Liver (tissue), 9 donors: ENCODE results near the gene STAT6. TPM values are rescaled to one million over a fixed set of nuclear protein-coding genes. Genes with fewer than 3 reads are reported as not detected.

Experiments used
- DNase-seq: peaks from one replicate; pipeline ENCODE4 v3.0.0-alpha.2; 2017; ENCODE audit warnings: low spot score
- H3K27ac ChIP-seq, 2 donors: one replicate each; pipeline ENCODE4 v1.7.0; 2013; ENCODE audit warnings: inconsistent platforms in 2 of 2, low read length in 2 of 2, control low read depth in 1 of 2, low read depth in 1 of 2, mild to moderate bottlenecking in 1 of 2
- H3K27me3 ChIP-seq, 4 donors: one replicate each; pipeline versions ENCODE4 v1.6.1 to v1.7.0; 2013; ENCODE audit warnings: low read length in 3 of 4, inconsistent platforms in 1 of 4, mild to moderate bottlenecking in 1 of 4, moderate library complexity in 1 of 4; ENCODE audit not compliant: control insufficient read depth in 4 of 4, insufficient read depth in 4 of 4
- H3K36me3 ChIP-seq, 4 donors: one replicate each; pipeline versions ENCODE4 v1.6.1 to v1.7.0; 2013; ENCODE audit warnings: low read length in 3 of 4, mild to moderate bottlenecking in 3 of 4, low read depth in 1 of 4, moderate library complexity in 1 of 4; ENCODE audit not compliant: control insufficient read depth in 4 of 4, insufficient read depth in 3 of 4
- H3K4me1 ChIP-seq, 4 donors: one replicate each; pipeline versions ENCODE4 v1.6.1 to v1.7.0; 2013; ENCODE audit warnings: low read length in 3 of 4, mild to moderate bottlenecking in 3 of 4, moderate library complexity in 1 of 4; ENCODE audit not compliant: control insufficient read depth in 4 of 4, insufficient read depth in 4 of 4
- H3K4me3 ChIP-seq, 3 donors: one replicate each; pipeline versions ENCODE4 v1.6.1 to v1.7.0; 2013; ENCODE audit warnings: low read length in 3 of 3, control low read depth in 1 of 3, low read depth in 1 of 3, mild to moderate bottlenecking in 1 of 3
- H3K9ac ChIP-seq, 2 donors: one replicate each; pipeline ENCODE4 v1.7.0; 2013; ENCODE audit warnings: low read length in 2 of 2, mild to moderate bottlenecking in 2 of 2, moderate library complexity in 2 of 2, control low read depth in 1 of 2, low read depth in 1 of 2
- H3K9me3 ChIP-seq, 4 donors: one replicate each; pipeline versions ENCODE4 v1.6.1 to v1.7.0; 2013; ENCODE audit warnings: low read length in 3 of 4; ENCODE audit not compliant: control insufficient read depth in 4 of 4
- ATF3 ChIP-seq: IDR thresholded peaks from 2 replicates; pipeline ENCODE4 v1.6.1; 2016; ENCODE audit warnings: antibody characterized with exemption
- EGR1 ChIP-seq, 2 donors: IDR thresholded peaks; 2 replicates each; pipeline ENCODE4 v1.6.1; 2016 to 2018; ENCODE audit warnings: antibody characterized with exemption in 2 of 2, low read depth in 2 of 2
- FOXA1 ChIP-seq: IDR thresholded peaks from 2 replicates; pipeline ENCODE4 v1.6.1; 2016; ENCODE audit warnings: antibody characterized with exemption
- FOXA2 ChIP-seq: IDR thresholded peaks from 2 replicates; pipeline ENCODE4 v1.6.1; 2016; ENCODE audit warnings: antibody characterized with exemption
- GABPA ChIP-seq, 2 donors: IDR thresholded peaks in 1 of 2; conservative IDR thresholded peaks in 1 of 2; 2 replicates each; pipeline ENCODE4 v1.6.1; 2016; ENCODE audit warnings: antibody characterized with exemption in 2 of 2, mild to moderate bottlenecking in 1 of 2, moderate library complexity in 1 of 2
- HNF4A ChIP-seq, 2 donors: conservative IDR thresholded peaks; 2 replicates each; pipeline ENCODE4 v1.6.1; 2016; ENCODE audit warnings: antibody characterized with exemption in 2 of 2, mild to moderate bottlenecking in 2 of 2
- HNF4G ChIP-seq: IDR thresholded peaks from 2 replicates; pipeline ENCODE4 v1.6.1; 2016; ENCODE audit warnings: antibody characterized with exemption
- JUND ChIP-seq, 2 donors: IDR thresholded peaks; 2 replicates each; pipeline ENCODE4 v1.6.1; 2016; ENCODE audit warnings: antibody characterized with exemption in 2 of 2
- NR2F2 ChIP-seq: IDR thresholded peaks from 2 replicates; pipeline ENCODE4 v1.6.1; 2016; ENCODE audit warnings: antibody characterized with exemption
- RAD21 ChIP-seq, 2 donors: IDR thresholded peaks; 2 replicates each; pipeline ENCODE4 v1.6.1; 2016; ENCODE audit warnings: antibody characterized with exemption in 2 of 2, mild to moderate bottlenecking in 2 of 2
- REST ChIP-seq: IDR thresholded peaks from 2 replicates; pipeline ENCODE4 v1.6.1; 2016; ENCODE audit warnings: antibody characterized with exemption, mild to moderate bottlenecking
- RXRA ChIP-seq, 2 donors: IDR thresholded peaks; 2 replicates each; pipeline ENCODE4 v1.6.1; 2017 to 2018; ENCODE audit warnings: antibody characterized with exemption in 2 of 2, mild to moderate bottlenecking in 1 of 2
- SP1 ChIP-seq: IDR thresholded peaks from 2 replicates; pipeline ENCODE4 v1.6.1; 2018; ENCODE audit warnings: antibody characterized with exemption, mild to moderate bottlenecking
- TAF1 ChIP-seq: conservative IDR thresholded peaks from 2 replicates; pipeline ENCODE4 v1.6.1; 2016; ENCODE audit warnings: antibody characterized with exemption, mild to moderate bottlenecking
- YY1 ChIP-seq: IDR thresholded peaks from 2 replicates; pipeline ENCODE4 v1.6.1; 2016; ENCODE audit warnings: antibody characterized with exemption, mild to moderate bottlenecking
- ZBTB33 ChIP-seq: IDR thresholded peaks from 2 replicates; pipeline ENCODE4 v1.6.1; 2016; ENCODE audit warnings: antibody characterized with exemption
- WGBS: extraction: QIAGEN DNeasy Blood & Tissue Kit; methylation state at CpG from one replicate; pipeline ENCODE4 v1.1.7; 2013; 5-methylcytosine and 5-hydroxymethylcytosine counted together
- polyA plus RNA-seq, 2 donors: library from polyadenylated mRNA; stranded (reverse) in 1 of 2; unstranded in 1 of 2; fragments of 200-250 nt in 1 of 2; fragments of >200 nt in 1 of 2; fragmentation: Nextera tagmentation in 1 of 2; extraction: Ambion mirVana in 1 of 2; gene quantifications; one replicate each; pipeline versions ENCODE4 v1.2.1 to v1.2.3, GENCODE V29; 2013 to 2015
- total RNA-seq, 2 donors: library from RNA; depleted of rRNA; stranded (reverse); fragments of >200 nt; gene quantifications; one replicate each; pipeline ENCODE4 v1.2.3, GENCODE V29; 2014
- TF ChIP-seq, protein P1 (sequence below): fragments of 150-350 bp; IDR thresholded peaks from 2 replicates; pipeline ENCODE4 v1.5.1; 2017; ENCODE audit warnings: improper control_type of control experiment, low read depth, low read length; ENCODE audit not compliant: missing input control
- TF ChIP-seq, protein P2 (sequence below): IDR thresholded peaks from 2 replicates; pipeline ENCODE4 v1.6.1; 2016; ENCODE audit warnings: antibody characterized with exemption
- donor health status: healthy.
- donor health status: healthy.
- donor health status: healthy.
- donor health status: healthy.
- donor health status: healthy.

Gene STAT6
- total and polyA plus RNA-seq, 4 donors, result 27.4 to 57.4 (median 43.6) TPM

DNA sequence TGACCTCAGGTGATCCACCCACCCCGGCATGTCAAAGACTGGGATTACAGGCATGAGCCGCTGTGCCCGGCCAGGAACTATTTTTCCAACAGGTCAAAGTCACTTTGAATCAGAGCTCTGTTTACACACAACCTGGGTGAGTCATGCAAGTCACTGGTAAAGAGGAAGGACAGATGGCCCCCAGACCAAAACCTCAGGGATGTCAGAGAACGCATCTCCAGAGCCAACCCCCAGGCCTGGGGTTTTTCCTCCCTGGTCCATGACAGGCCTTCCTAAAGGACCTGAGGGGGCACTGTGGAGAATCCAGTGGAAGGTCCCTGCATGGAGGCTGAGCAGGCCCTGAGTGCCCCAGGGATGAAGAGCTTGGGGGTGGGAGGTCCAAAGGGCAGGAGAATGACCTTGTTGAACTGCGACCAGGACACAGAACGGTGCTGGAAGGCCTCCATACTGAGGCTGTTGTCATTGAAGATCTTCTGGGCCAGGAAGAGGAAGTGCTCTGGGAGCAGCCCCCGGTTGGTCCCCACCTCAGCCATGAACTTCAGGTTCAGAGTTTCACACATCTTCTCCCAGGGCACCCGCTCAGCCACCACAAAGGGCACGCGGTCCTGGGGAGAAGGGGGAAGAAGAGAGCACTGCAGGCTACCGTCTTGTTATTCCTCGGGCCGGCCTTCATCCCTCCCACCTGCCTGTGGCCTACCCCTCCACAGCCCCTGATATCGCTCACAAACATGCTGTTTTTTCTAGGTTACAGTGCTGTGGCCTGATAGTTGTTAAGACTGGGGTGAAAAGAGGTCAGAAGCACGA is 9.1 kb downstream of the STAT6 start:
- Histone ChIP-seq H3K27me3 (no peaks in the 10 kb centered on the region), H3K27ac (peak overlapping the region; percentile 92 to 98), H3K36me3 (peaks cover 11 to 56% (median 41%) of the 10 kb centered on the region in 4 donors), H3K9ac (peak overlapping the region in 1 of 2 donors; percentile 11), H3K9me3 (no peaks in the 10 kb centered on the region), H3K4me1 (peaks cover 7 to 29% (median 16%) of the 10 kb centered on the region in 4 donors), H3K4me3 (no peak overlapping the region)
- TF ChIP-seq ZBTB33 (peak; percentile 73), NR2F2 (peak; percentile 76), GABPA (IDR thresholded peaks at IDR 0.05 in 1 of 2, conservative IDR thresholded peaks at IDR 0.05 in 1 of 2) (no peak), FOXA1 (peak; percentile 71), ATF3 (peak; percentile 98), JUND (IDR thresholded peaks at IDR 0.05) (peak; percentile 99 to 100), RXRA (IDR thresholded peaks at IDR 0.05) (peak; percentile 88 to 92), RAD21 (IDR thresholded peaks at IDR 0.05) (peak; percentile 11 to 32), HNF4G (peak; percentile 94), EGR1 (IDR thresholded peaks at IDR 0.05; ENCODE audit: low read depth in 2 of 2) (peak; percentile 28 to 90), FOXA2 (peak; percentile 90), HNF4A (conservative IDR thresholded peaks at IDR 0.05) (peak; percentile 89 to 93), YY1 (peak; percentile 75), SP1 (peak; percentile 97), REST (peak; percentile 63), TAF1 (peak; percentile 48)
- TF ChIP-seq, protein P1, sequence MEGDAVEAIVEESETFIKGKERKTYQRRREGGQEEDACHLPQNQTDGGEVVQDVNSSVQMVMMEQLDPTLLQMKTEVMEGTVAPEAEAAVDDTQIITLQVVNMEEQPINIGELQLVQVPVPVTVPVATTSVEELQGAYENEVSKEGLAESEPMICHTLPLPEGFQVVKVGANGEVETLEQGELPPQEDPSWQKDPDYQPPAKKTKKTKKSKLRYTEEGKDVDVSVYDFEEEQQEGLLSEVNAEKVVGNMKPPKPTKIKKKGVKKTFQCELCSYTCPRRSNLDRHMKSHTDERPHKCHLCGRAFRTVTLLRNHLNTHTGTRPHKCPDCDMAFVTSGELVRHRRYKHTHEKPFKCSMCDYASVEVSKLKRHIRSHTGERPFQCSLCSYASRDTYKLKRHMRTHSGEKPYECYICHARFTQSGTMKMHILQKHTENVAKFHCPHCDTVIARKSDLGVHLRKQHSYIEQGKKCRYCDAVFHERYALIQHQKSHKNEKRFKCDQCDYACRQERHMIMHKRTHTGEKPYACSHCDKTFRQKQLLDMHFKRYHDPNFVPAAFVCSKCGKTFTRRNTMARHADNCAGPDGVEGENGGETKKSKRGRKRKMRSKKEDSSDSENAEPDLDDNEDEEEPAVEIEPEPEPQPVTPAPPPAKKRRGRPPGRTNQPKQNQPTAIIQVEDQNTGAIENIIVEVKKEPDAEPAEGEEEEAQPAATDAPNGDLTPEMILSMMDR, result no peak
- TF ChIP-seq, protein P2, sequence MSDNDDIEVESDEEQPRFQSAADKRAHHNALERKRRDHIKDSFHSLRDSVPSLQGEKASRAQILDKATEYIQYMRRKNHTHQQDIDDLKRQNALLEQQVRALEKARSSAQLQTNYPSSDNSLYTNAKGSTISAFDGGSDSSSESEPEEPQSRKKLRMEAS, result peak; percentile 79
- peak; percentile 55 for DNase-seq
- WGBS, result 25% methylated on average over 15 of the region's 15 CpGs
